WTC11 (cell line): ENCODE results near the gene TRIM47. TPM values are rescaled to one million over a fixed set of nuclear protein-coding genes. Genes with fewer than 3 reads are reported as not detected.

Experiments
- ATAC-seq: fragments of 200-7000 bp; cut with Tn5 transposase; 2 replicates; pipeline ENCODE4 v1.10.0; 2021; ENCODE audit warnings: mild to moderate bottlenecking, moderate library complexity
- CTCF ChIA-PET: fragments of 300-600 bp; sonication (Branson Sonifier 250); formaldehyde crosslinking; loops from one replicate; lab custom pipeline; 2021; ENCODE audit warnings: antibody characterized with exemption; lab: Charles Lee
- POLR2A ChIA-PET: fragments of 350-600 bp; sonication (Branson Sonifier 250); formaldehyde crosslinking; loops from one replicate; lab custom pipeline; 2021; ENCODE audit warnings: antibody characterized with exemption; lab: Charles Lee
- DNase-seq: peaks from one replicate; pipeline ENCODE4 v3.0.0; 2021; ENCODE audit warnings: low spot score
- H3K27ac Mint-ChIP-seq: 2 replicates; pipeline ENCODE4 v1.8.0; 2021; ENCODE audit warnings: mixed read lengths
- H3K27me3 Mint-ChIP-seq: 2 replicates; pipeline ENCODE4 v1.8.0; 2021; ENCODE audit warnings: low read depth, mild to moderate bottlenecking, moderate library complexity, mixed read lengths
- H3K36me3 Mint-ChIP-seq: 2 replicates; pipeline ENCODE4 v1.8.0; 2021; ENCODE audit warnings: mixed read lengths
- H3K4me1 Mint-ChIP-seq: 2 replicates; pipeline ENCODE4 v1.8.0; 2022; ENCODE audit warnings: mixed read lengths
- H3K4me3 Mint-ChIP-seq: 2 replicates; pipeline ENCODE4 v1.8.0; 2021; ENCODE audit warnings: mild to moderate bottlenecking, moderate library complexity, mixed read lengths
- H3K9me3 Mint-ChIP-seq: 2 replicates; pipeline ENCODE4 v1.8.0; 2021; ENCODE audit warnings: mixed read lengths
- ATF3 ChIP-seq: sonication (generic); formaldehyde crosslinking; conservative IDR thresholded peaks from 2 replicates; pipeline ENCODE4 v1.8.1; 2022; ENCODE audit warnings: mild to moderate bottlenecking, missing genetic modification reagents
- CBFB ChIP-seq: sonication (generic); formaldehyde crosslinking; IDR thresholded peaks from 2 replicates; pipeline ENCODE4 v1.8.1; 2022; ENCODE audit warnings: mild to moderate bottlenecking, low read depth, missing genetic modification reagents
- E2F4 ChIP-seq: sonication (generic); formaldehyde crosslinking; IDR thresholded peaks from 2 replicates; pipeline ENCODE4 v1.8.1; 2022; ENCODE audit warnings: low read depth, mild to moderate bottlenecking, moderate library complexity, missing genetic modification reagents, borderline replicate concordance
- ELF4 ChIP-seq: sonication (generic); formaldehyde crosslinking; IDR thresholded peaks from 2 replicates; pipeline ENCODE4 v1.8.1; 2022; ENCODE audit warnings: low read depth, mild to moderate bottlenecking, moderate library complexity, missing genetic modification reagents
- ETV6 ChIP-seq: sonication (generic); formaldehyde crosslinking; IDR thresholded peaks from 2 replicates; pipeline ENCODE4 v1.8.1; 2022; ENCODE audit warnings: mild to moderate bottlenecking, missing genetic modification reagents
- FOXP4 ChIP-seq: sonication (generic); formaldehyde crosslinking; IDR thresholded peaks from 2 replicates; pipeline ENCODE4 v1.8.0; 2022; ENCODE audit warnings: mild to moderate bottlenecking, missing genetic modification reagents
- IRF2 ChIP-seq: sonication (generic); formaldehyde crosslinking; IDR thresholded peaks from 2 replicates; pipeline ENCODE4 v1.8.0; 2022; ENCODE audit warnings: low read depth, missing genetic modification reagents, borderline replicate concordance
- NFATC4 ChIP-seq: fragments of 250-450 bp; sonication (Bioruptor Pico); IDR thresholded peaks from 2 replicates; pipeline ENCODE4 v1.9.0; 2021; ENCODE audit warnings: mild to moderate bottlenecking
- TCF7 ChIP-seq: sonication (generic); formaldehyde crosslinking; IDR thresholded peaks from 2 replicates; pipeline ENCODE4 v1.8.0; 2022; ENCODE audit warnings: mild to moderate bottlenecking, low read depth, missing genetic modification reagents, moderate library complexity
- TP53 ChIP-seq: sonication (generic); formaldehyde crosslinking; IDR thresholded peaks from 2 replicates; pipeline ENCODE4 v1.8.1; 2023; ENCODE audit warnings: mild to moderate bottlenecking, missing genetic modification reagents
- ZBTB21 ChIP-seq: sonication (generic); formaldehyde crosslinking; IDR thresholded peaks from 2 replicates; pipeline ENCODE4 v1.8.1; 2023; ENCODE audit warnings: mild to moderate bottlenecking, missing genetic modification reagents, borderline replicate concordance
- ZNF281 ChIP-seq: sonication (generic); formaldehyde crosslinking; IDR thresholded peaks from 2 replicates; pipeline ENCODE4 v1.8.0; 2023; ENCODE audit warnings: mild to moderate bottlenecking, missing genetic modification reagents
- ZNF317 ChIP-seq: sonication (generic); formaldehyde crosslinking; IDR thresholded peaks from 2 replicates; pipeline ENCODE4 v1.8.1; 2023; ENCODE audit warnings: low read depth, mild to moderate bottlenecking, moderate library complexity, missing genetic modification reagents, borderline replicate concordance
- ZNF423 ChIP-seq: fragments of 250-450 bp; sonication (Bioruptor Pico); IDR thresholded peaks from 2 replicates; pipeline ENCODE4 v2.1.2; 2022; ENCODE audit warnings: mild to moderate bottlenecking, moderate library complexity
- total RNA-seq: library from RNA; stranded (reverse); gene quantifications from 3 replicates; pipeline ENCODE4 v1.2.3, GENCODE V29; 2021
- TF ChIP-seq, protein P1 (sequence below): sonication (generic); formaldehyde crosslinking; IDR thresholded peaks from 2 replicates; pipeline ENCODE4 v1.8.0; 2022; ENCODE audit warnings: missing genetic modification reagents
- TF ChIP-seq, protein P2 (sequence below): fragments of 200-600 bp; IDR thresholded peaks from 2 replicates; pipeline ENCODE4 v1.8.0; 2022; ENCODE audit warnings: antibody characterized with exemption
- TF ChIP-seq, protein P3 (sequence below): sonication (generic); formaldehyde crosslinking; IDR thresholded peaks from 2 replicates; pipeline ENCODE4 v1.8.1; 2023; ENCODE audit warnings: mild to moderate bottlenecking, missing genetic modification reagents
- TF ChIP-seq, protein P4 (sequence below): fragments of 250-450 bp; sonication (Bioruptor Pico); IDR thresholded peaks from 2 replicates; pipeline ENCODE4 v1.9.0; 2021; ENCODE audit warnings: mild to moderate bottlenecking, borderline replicate concordance
- TF ChIP-seq, protein P5 (sequence below): sonication (generic); formaldehyde crosslinking; IDR thresholded peaks from 2 replicates; pipeline ENCODE4 v1.8.0; 2022; ENCODE audit warnings: mild to moderate bottlenecking, missing genetic modification reagents

TRIM47 gene
- total RNA-seq, 1 experiment from 2014 or later = 10.0 TPM

- TF ChIP-seq ZBTB21 (CRISPR knock-in tag) (no peak), NFATC4 (CRISPR knock-in tag) (no peak), TP53 (CRISPR knock-in tag) (no peak), ETV6 (CRISPR knock-in tag) (no peak), FOXP4 (CRISPR knock-in tag) (no peak), ZNF423 (CRISPR knock-in tag) (no peak), CBFB (no peak), TCF7 (no peak), ZNF317 (no peak), ELF4 (CRISPR knock-in tag) (no peak), ATF3 (CRISPR knock-in tag) (no peak), IRF2 (CRISPR knock-in tag) (no peak), ZNF281 (no peak), E2F4 (CRISPR knock-in tag) (no peak)
- TF ChIP-seq, protein P1, sequence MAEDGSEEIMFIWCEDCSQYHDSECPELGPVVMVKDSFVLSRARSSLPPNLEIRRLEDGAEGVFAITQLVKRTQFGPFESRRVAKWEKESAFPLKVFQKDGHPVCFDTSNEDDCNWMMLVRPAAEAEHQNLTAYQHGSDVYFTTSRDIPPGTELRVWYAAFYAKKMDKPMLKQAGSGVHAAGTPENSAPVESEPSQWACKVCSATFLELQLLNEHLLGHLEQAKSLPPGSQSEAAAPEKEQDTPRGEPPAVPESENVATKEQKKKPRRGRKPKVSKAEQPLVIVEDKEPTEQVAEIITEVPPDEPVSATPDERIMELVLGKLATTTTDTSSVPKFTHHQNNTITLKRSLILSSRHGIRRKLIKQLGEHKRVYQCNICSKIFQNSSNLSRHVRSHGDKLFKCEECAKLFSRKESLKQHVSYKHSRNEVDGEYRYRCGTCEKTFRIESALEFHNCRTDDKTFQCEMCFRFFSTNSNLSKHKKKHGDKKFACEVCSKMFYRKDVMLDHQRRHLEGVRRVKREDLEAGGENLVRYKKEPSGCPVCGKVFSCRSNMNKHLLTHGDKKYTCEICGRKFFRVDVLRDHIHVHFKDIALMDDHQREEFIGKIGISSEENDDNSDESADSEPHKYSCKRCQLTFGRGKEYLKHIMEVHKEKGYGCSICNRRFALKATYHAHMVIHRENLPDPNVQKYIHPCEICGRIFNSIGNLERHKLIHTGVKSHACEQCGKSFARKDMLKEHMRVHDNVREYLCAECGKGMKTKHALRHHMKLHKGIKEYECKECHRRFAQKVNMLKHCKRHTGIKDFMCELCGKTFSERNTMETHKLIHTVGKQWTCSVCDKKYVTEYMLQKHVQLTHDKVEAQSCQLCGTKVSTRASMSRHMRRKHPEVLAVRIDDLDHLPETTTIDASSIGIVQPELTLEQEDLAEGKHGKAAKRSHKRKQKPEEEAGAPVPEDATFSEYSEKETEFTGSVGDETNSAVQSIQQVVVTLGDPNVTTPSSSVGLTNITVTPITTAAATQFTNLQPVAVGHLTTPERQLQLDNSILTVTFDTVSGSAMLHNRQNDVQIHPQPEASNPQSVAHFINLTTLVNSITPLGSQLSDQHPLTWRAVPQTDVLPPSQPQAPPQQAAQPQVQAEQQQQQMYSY (CRISPR knock-in tag) = no peak
- TF ChIP-seq, protein P2, sequence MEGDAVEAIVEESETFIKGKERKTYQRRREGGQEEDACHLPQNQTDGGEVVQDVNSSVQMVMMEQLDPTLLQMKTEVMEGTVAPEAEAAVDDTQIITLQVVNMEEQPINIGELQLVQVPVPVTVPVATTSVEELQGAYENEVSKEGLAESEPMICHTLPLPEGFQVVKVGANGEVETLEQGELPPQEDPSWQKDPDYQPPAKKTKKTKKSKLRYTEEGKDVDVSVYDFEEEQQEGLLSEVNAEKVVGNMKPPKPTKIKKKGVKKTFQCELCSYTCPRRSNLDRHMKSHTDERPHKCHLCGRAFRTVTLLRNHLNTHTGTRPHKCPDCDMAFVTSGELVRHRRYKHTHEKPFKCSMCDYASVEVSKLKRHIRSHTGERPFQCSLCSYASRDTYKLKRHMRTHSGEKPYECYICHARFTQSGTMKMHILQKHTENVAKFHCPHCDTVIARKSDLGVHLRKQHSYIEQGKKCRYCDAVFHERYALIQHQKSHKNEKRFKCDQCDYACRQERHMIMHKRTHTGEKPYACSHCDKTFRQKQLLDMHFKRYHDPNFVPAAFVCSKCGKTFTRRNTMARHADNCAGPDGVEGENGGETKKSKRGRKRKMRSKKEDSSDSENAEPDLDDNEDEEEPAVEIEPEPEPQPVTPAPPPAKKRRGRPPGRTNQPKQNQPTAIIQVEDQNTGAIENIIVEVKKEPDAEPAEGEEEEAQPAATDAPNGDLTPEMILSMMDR = no peak
- TF ChIP-seq, protein P3, sequence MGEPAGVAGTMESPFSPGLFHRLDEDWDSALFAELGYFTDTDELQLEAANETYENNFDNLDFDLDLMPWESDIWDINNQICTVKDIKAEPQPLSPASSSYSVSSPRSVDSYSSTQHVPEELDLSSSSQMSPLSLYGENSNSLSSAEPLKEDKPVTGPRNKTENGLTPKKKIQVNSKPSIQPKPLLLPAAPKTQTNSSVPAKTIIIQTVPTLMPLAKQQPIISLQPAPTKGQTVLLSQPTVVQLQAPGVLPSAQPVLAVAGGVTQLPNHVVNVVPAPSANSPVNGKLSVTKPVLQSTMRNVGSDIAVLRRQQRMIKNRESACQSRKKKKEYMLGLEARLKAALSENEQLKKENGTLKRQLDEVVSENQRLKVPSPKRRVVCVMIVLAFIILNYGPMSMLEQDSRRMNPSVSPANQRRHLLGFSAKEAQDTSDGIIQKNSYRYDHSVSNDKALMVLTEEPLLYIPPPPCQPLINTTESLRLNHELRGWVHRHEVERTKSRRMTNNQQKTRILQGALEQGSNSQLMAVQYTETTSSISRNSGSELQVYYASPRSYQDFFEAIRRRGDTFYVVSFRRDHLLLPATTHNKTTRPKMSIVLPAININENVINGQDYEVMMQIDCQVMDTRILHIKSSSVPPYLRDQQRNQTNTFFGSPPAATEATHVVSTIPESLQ = no peak
- TF ChIP-seq, protein P4, sequence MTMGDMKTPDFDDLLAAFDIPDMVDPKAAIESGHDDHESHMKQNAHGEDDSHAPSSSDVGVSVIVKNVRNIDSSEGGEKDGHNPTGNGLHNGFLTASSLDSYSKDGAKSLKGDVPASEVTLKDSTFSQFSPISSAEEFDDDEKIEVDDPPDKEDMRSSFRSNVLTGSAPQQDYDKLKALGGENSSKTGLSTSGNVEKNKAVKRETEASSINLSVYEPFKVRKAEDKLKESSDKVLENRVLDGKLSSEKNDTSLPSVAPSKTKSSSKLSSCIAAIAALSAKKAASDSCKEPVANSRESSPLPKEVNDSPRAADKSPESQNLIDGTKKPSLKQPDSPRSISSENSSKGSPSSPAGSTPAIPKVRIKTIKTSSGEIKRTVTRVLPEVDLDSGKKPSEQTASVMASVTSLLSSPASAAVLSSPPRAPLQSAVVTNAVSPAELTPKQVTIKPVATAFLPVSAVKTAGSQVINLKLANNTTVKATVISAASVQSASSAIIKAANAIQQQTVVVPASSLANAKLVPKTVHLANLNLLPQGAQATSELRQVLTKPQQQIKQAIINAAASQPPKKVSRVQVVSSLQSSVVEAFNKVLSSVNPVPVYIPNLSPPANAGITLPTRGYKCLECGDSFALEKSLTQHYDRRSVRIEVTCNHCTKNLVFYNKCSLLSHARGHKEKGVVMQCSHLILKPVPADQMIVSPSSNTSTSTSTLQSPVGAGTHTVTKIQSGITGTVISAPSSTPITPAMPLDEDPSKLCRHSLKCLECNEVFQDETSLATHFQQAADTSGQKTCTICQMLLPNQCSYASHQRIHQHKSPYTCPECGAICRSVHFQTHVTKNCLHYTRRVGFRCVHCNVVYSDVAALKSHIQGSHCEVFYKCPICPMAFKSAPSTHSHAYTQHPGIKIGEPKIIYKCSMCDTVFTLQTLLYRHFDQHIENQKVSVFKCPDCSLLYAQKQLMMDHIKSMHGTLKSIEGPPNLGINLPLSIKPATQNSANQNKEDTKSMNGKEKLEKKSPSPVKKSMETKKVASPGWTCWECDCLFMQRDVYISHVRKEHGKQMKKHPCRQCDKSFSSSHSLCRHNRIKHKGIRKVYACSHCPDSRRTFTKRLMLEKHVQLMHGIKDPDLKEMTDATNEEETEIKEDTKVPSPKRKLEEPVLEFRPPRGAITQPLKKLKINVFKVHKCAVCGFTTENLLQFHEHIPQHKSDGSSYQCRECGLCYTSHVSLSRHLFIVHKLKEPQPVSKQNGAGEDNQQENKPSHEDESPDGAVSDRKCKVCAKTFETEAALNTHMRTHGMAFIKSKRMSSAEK (CRISPR knock-in tag) = no peak
- TF ChIP-seq, protein P5, sequence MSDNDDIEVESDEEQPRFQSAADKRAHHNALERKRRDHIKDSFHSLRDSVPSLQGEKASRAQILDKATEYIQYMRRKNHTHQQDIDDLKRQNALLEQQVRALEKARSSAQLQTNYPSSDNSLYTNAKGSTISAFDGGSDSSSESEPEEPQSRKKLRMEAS (CRISPR knock-in tag) = no peak
- Mint-ChIP-seq H3K4me1 (peaks cover 21% of the 10 kb centered on the region), H3K27me3 (no peaks in the 10 kb centered on the region), H3K27ac (peak overlapping the region; percentile 64; the same call in 1 of the 2 replicates), H3K36me3 (peaks cover 32% of the 10 kb centered on the region), H3K9me3 (no peaks in the 10 kb centered on the region), H3K4me3 (no peak overlapping the region)
- no peak for DNase-seq
- ChIA-PET CTCF (interaction anchor here (0.6 to 8.8 kb wide), 4 partner anchors 14 to 66 kb away, joined by 3 to 180 read pairs (median 40); no protein-coding TSS in a partner anchor), POLR2A (no interaction called here)
- no peak for ATAC-seq
Measured at GRCh38 chr17:75849279-75849646, 29.1 kb downstream of the TRIM47 start.
